ENCODE results near the gene ARHGAP26.

The ARHGAP26 gene

GRCh38 chr5:142915038-142915437, 144.9 kb downstream of the ARHGAP26 start:
- no peaks in the 10 kb centered on the region for H3K36me3 ChIP-seq (ENCODE audit: control insufficient read depth, low read length)

GRCh38 chr5:142915813-142916424, 145.7 kb downstream of the ARHGAP26 start:
- Histone ChIP-seq H3K4me1 (ENCODE audit: control insufficient read depth, low read length) (peaks cover 9% of the 10 kb centered on the region), H3K4me3 (ENCODE audit: low read length) (no peak overlapping the region), H3K27me3 (ENCODE audit: control insufficient read depth, low read length) (no peaks in the 10 kb centered on the region), H3K9me2 (replicated peaks; ENCODE audit: control insufficient read depth, low read length) (no peaks in the 10 kb centered on the region), H3K27ac (ENCODE audit: low read depth, low read length) (no peak overlapping the region), H4K20me1 (ENCODE audit: control insufficient read depth, insufficient read depth, low read depth, low read length) (no peaks in the 10 kb centered on the region), H3K36me3 (ENCODE audit: control insufficient read depth, low read length) (no peaks in the 10 kb centered on the region), H3K79me2 (ENCODE audit: control insufficient read depth, low read length) (no peaks in the 10 kb centered on the region), H3F3A (ENCODE audit: control insufficient read depth, insufficient read depth) (no peaks in the 10 kb centered on the region), H3K9me3 (ENCODE audit: control insufficient read depth, insufficient read depth, low read length) (no peaks in the 10 kb centered on the region), H3K4me2 (ENCODE audit: low read length) (no peak overlapping the region)
- TF ChIP-seq CTCF (IDR thresholded peaks at IDR 0.05; ENCODE audit: low read depth, low read length, poor library complexity, severe bottlenecking), result peak; percentile 62
- TF ChIP-seq EZH2phosphoT487 (IDR thresholded peaks at IDR 0.05; ENCODE audit: borderline replicate concordance, low read length), result no peak

More at GRCh38 chr5:142915038-142915437, 144.9 kb downstream of the ARHGAP26 start:
- Histone ChIP-seq H3K79me2 (ENCODE audit: control insufficient read depth, low read length) (no peaks in the 10 kb centered on the region), H3K9me2 (replicated peaks; ENCODE audit: control insufficient read depth, low read length) (no peaks in the 10 kb centered on the region), H3K27ac (ENCODE audit: low read depth, low read length) (no peak overlapping the region), H3K4me1 (ENCODE audit: control insufficient read depth, low read length) (peaks cover 9% of the 10 kb centered on the region), H4K20me1 (ENCODE audit: control insufficient read depth, insufficient read depth, low read depth, low read length) (no peaks in the 10 kb centered on the region), H3K9me3 (ENCODE audit: control insufficient read depth, insufficient read depth, low read length) (no peaks in the 10 kb centered on the region), H3F3A (ENCODE audit: control insufficient read depth, insufficient read depth) (no peaks in the 10 kb centered on the region), H3K27me3 (ENCODE audit: control insufficient read depth, low read length) (no peaks in the 10 kb centered on the region), H3K4me3 (ENCODE audit: low read length) (no peak overlapping the region), H3K4me2 (ENCODE audit: low read length) (no peak overlapping the region)
- TF ChIP-seq CTCF (IDR thresholded peaks at IDR 0.05; ENCODE audit: low read depth, low read length, poor library complexity, severe bottlenecking) (no peak), EZH2phosphoT487 (IDR thresholded peaks at IDR 0.05; ENCODE audit: borderline replicate concordance, low read length) (no peak)

GRCh38 chr5:142918959-142919635, 148.9 kb downstream of the ARHGAP26 start:
- Histone ChIP-seq H3F3A (ENCODE audit: control insufficient read depth, insufficient read depth) (no peaks in the 10 kb centered on the region), H3K4me3 (ENCODE audit: low read length) (no peak overlapping the region), H3K9me3 (ENCODE audit: control insufficient read depth, insufficient read depth, low read length) (no peaks in the 10 kb centered on the region), H3K27ac (ENCODE audit: low read depth, low read length) (no peak overlapping the region), H4K20me1 (ENCODE audit: control insufficient read depth, insufficient read depth, low read depth, low read length) (no peaks in the 10 kb centered on the region), H3K4me1 (ENCODE audit: control insufficient read depth, low read length) (peaks cover 9% of the 10 kb centered on the region), H3K79me2 (ENCODE audit: control insufficient read depth, low read length) (no peaks in the 10 kb centered on the region), H3K36me3 (ENCODE audit: control insufficient read depth, low read length) (no peaks in the 10 kb centered on the region), H3K27me3 (ENCODE audit: control insufficient read depth, low read length) (no peaks in the 10 kb centered on the region), H3K9me2 (replicated peaks; ENCODE audit: control insufficient read depth, low read length) (no peaks in the 10 kb centered on the region), H3K4me2 (ENCODE audit: low read length) (no peak overlapping the region)
- TF ChIP-seq EZH2phosphoT487 (IDR thresholded peaks at IDR 0.05; ENCODE audit: borderline replicate concordance, low read length) (no peak), CTCF (IDR thresholded peaks at IDR 0.05; ENCODE audit: low read depth, low read length, poor library complexity, severe bottlenecking) (no peak)

Data from DOHH2 (cell line).